Heart left ventricle (tissue), 13 donors: Measurements from ENCODE around the gene OGFOD3.

Source experiments
- POLR2A ChIP-seq, 2 donors: fragments of 450-650 bp; IDR thresholded peaks; one replicate each; pipeline ENCODE4 v1.6.1; 2017; ENCODE audit warnings: antibody characterized with exemption in 2 of 2, mild to moderate bottlenecking in 2 of 2, moderate library complexity in 2 of 2
- TF ChIP-seq, protein P1 (sequence below), 12 donors: fragments of 200-600 bp; sonication (generic) in 4 of 12; IDR thresholded peaks; one replicate each; pipeline versions ENCODE4 v1.5.0 to v1.8.0; 2018 to 2022; ENCODE audit warnings: antibody characterized with exemption in 12 of 12, mild to moderate bottlenecking in 5 of 12
- donor health status: ischemic (EF 13 %, LVEDD 7.1; RV severe dilation, severe dysfunction).
- donor health status: DM: no; HTN: yes; CAD: no.
- donor health status: DM: no; HTN: no; CAD: no.
- donor health status: ischemic (EF 25% LVEDD 6.9; RV normal size, moderate dysfunction).
- donor health status: ischemic (EF 25% LVEDD 5.7; RV mildly dilated, moderate dysfunction).
- donor health status: ischemic (EF 35%, LVEDD 5.7; RV mildly dilated, moderate dysfunction).
- donor health status: nonischemic (EF 11% LVEDD 7.7; RV severe dilation, severe dysfunction).
- donor health status: DM: yes; HTN: yes; CAD: no.
- donor health status: PGD.
- donor health status: ischemic (EF 29% LVEDD 5.4; RV normal size, mild dysfunction).
- donor health status: nonischemic (EF 23%, LVEDD 6.1; RV moderate dilation, normal function).

DNA sequence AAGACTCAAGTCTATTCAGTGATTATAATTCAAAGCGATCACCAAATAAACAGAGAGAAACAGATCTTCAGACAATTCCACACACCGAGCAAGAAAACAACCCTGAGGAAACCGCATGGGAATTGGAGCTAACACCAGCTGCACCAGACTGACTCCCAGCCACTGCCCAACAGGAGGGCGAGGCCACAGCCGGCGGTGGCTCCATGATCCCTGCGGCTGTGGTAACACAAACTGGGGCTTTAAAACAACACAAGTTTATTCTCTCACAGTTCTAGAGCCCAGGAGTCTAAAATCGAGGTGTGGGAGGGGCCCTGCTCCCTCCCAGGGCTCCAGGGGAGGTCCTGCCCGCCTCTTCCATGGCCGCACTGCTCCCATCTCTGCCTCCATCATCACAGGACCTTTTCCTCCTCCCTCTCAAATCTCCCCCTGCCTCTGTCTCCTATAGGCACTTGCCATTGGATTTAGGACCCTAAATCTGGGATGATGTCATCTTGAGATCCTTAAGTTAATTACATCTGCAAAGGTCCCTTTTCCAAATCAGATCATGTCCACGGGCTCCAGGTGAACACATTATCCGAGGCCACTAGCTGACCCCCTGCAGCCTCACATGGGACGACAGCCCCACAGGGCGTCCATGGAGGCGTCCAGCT, 10.0 kb downstream of the OGFOD3 start:
- TF ChIP-seq, protein P1, sequence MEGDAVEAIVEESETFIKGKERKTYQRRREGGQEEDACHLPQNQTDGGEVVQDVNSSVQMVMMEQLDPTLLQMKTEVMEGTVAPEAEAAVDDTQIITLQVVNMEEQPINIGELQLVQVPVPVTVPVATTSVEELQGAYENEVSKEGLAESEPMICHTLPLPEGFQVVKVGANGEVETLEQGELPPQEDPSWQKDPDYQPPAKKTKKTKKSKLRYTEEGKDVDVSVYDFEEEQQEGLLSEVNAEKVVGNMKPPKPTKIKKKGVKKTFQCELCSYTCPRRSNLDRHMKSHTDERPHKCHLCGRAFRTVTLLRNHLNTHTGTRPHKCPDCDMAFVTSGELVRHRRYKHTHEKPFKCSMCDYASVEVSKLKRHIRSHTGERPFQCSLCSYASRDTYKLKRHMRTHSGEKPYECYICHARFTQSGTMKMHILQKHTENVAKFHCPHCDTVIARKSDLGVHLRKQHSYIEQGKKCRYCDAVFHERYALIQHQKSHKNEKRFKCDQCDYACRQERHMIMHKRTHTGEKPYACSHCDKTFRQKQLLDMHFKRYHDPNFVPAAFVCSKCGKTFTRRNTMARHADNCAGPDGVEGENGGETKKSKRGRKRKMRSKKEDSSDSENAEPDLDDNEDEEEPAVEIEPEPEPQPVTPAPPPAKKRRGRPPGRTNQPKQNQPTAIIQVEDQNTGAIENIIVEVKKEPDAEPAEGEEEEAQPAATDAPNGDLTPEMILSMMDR (IDR thresholded peaks at IDR 0.05): no peak
- no peak for TF ChIP-seq POLR2A (IDR thresholded peaks at IDR 0.05)
